ENCODE data around the gene ZNF483. TPM values are rescaled to one million over a fixed set of nuclear protein-coding genes. Genes with fewer than 3 reads are reported as not detected.

ZNF483 gene
- total RNA-seq, 4 donors from 2014 or later: 2.2 to 4.9 (median 3.4) TPM

DNA sequence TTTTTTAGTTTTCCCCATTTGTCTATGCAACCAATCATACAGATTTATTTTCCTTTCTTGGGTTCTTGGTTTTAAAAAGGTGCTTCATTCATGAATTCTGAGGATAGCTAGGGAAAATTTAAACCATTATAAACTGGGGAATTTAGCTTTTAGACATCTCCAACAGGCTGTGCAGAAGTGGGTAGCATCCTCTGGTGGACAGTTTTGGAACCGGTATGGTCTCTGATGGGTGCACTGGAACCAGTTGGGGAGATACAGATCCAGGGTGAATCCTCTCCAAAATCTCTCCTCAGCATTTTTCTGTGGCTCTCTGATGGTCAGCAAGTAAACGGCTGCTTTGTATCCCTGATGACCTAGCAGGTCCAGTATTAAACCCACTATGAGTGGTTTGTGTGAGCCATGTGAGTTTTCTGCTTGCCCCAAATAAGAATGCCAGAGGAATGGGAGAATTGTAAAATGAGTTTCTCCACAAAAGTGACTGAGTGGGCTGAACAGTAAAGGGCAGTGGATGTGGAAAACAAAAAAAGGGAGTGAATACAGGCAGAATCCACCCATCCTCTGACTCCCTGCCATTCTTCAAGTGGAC, 97.0 kb downstream of the ZNF483 start:
- in situ Hi-C loops (cut with MboI; ENCODE audit: low pct_ligation_motif_present in 1 of 4, low pct_unique_long_range_greater_than_20kb in 1 of 4, low sequenced_read_pairs in 3 of 4): loop anchor here in 1 of 4 donors (25.0 kb wide), 1 partner anchor 440 kb away; no protein-coding TSS in a partner anchor
- peak; percentile 33 for DNase-seq
- no peak overlapping the region for H3K27ac ChIP-seq
- WGBS, 2 donors (ENCODE audit: low coverage in 1 of 2): 20 to 32% methylated on average over 1 to 2 of the region's 2 CpGs
- TF ChIP-seq EP300 (IDR thresholded peaks at IDR 0.05; ENCODE audit: low read depth) (no peak), POLR2A (IDR thresholded peaks at IDR 0.05) (no peak), POLR2AphosphoS5 (IDR thresholded peaks at IDR 0.05) (no peak)
- TF ChIP-seq, protein P1, sequence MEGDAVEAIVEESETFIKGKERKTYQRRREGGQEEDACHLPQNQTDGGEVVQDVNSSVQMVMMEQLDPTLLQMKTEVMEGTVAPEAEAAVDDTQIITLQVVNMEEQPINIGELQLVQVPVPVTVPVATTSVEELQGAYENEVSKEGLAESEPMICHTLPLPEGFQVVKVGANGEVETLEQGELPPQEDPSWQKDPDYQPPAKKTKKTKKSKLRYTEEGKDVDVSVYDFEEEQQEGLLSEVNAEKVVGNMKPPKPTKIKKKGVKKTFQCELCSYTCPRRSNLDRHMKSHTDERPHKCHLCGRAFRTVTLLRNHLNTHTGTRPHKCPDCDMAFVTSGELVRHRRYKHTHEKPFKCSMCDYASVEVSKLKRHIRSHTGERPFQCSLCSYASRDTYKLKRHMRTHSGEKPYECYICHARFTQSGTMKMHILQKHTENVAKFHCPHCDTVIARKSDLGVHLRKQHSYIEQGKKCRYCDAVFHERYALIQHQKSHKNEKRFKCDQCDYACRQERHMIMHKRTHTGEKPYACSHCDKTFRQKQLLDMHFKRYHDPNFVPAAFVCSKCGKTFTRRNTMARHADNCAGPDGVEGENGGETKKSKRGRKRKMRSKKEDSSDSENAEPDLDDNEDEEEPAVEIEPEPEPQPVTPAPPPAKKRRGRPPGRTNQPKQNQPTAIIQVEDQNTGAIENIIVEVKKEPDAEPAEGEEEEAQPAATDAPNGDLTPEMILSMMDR (IDR thresholded peaks at IDR 0.05): peak; percentile 61 to 76 (median 65)
- H3K4me3 ChIP-seq: no peak overlapping the region
- intact Hi-C loops (cut with DNase I; ENCODE audit: low total_unique reads): no loop called here
- peaks cover 3% of the 10 kb centered on the region for H3K27me3 ChIP-seq
- no peaks in the 10 kb centered on the region for H3K9me3 ChIP-seq
- H3K4me1 ChIP-seq: no peaks in the 10 kb centered on the region
- H3K36me3 ChIP-seq: no peaks in the 10 kb centered on the region

DNA sequence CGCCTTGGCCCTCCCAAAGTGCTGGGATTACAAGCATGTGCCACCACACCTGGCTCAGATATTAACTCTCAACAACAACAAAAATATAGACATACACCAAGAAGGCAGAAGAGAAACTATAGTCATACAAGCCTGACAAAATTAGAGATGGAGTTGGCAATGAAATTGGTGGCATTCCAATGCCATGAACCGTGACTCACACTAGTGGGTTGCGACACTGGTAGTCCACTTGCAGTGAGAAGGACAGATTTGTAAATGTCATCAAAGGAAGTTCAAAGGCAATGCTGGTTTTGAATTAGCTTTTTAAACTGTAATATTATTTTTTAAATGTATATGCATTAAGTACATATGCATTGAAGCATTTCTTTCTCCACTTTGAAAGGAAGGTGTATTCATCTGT, 97.6 kb downstream of the ZNF483 start:
- no peaks in the 10 kb centered on the region for H3K9me3 ChIP-seq
- 61 to 76% methylated on average over 3 of the region's 3 CpGs for WGBS, 2 donors (ENCODE audit: low coverage in 1 of 2)
- H3K4me1 ChIP-seq: no peaks in the 10 kb centered on the region
- H3K27me3 ChIP-seq: peaks cover 3% of the 10 kb centered on the region
- TF ChIP-seq, protein P1 (IDR thresholded peaks at IDR 0.05): no peak
- TF ChIP-seq EP300 (IDR thresholded peaks at IDR 0.05; ENCODE audit: low read depth) (no peak), POLR2AphosphoS5 (IDR thresholded peaks at IDR 0.05) (no peak), POLR2A (IDR thresholded peaks at IDR 0.05) (no peak)
- no peaks in the 10 kb centered on the region for H3K36me3 ChIP-seq
- DNase-seq: no peak
- intact Hi-C loops (cut with DNase I; ENCODE audit: low total_unique reads): no loop called here
- in situ Hi-C loops (cut with MboI; ENCODE audit: low pct_ligation_motif_present in 1 of 4, low pct_unique_long_range_greater_than_20kb in 1 of 4, low sequenced_read_pairs in 3 of 4): loop anchor here in 1 of 4 donors (25.0 kb wide), 1 partner anchor 440 kb away; no protein-coding TSS in a partner anchor
- H3K4me3 ChIP-seq: no peak overlapping the region
- no peak overlapping the region for H3K27ac ChIP-seq

Other genes with a start within 250 kb of the ZNF483 start
- not detected for gene OR2K2, start 195.0 kb upstream of the ZNF483 start, total RNA-seq
- 10 to 100 TPM; 69.2 to 88.8 (median 77.0) TPM for gene ECPAS, start 40.8 kb upstream of the ZNF483 start, total RNA-seq
- gene PTGR1, start 74.5 kb downstream of the ZNF483 start, total RNA-seq: 10 to 100 TPM in 3 of 4 donors, 1 to 10 TPM in 1; 2.6 to 90.0 (median 51.6) TPM
- gene DNAJC25, start 106.2 kb downstream of the ZNF483 start, total RNA-seq: 10 to 100 TPM; 10.1 to 19.4 (median 15.3) TPM
- 10 to 100 TPM in 3 of 4 donors, 1 to 10 TPM in 1; 3.7 to 48.7 (median 30.0) TPM for gene GNG10, start 136.4 kb downstream of the ZNF483 start, total RNA-seq